ENCODE measurements around the gene KCNQ1. TPM values are rescaled to one million over a fixed set of nuclear protein-coding genes. Genes with fewer than 3 reads are reported as not detected.

The KCNQ1 gene
- total and polyA plus RNA-seq, 2 donors (not counting 1 experiment from before 2014, with no cell fraction given): not detected

- Histone ChIP-seq H3K4me3 (replicated peaks in 1 of 4; ENCODE audit: control extremely low read depth in 1 of 4, insufficient read depth in 1 of 4, low read depth in 3 of 4, low read length in 4 of 4) (no peak overlapping the region), H2AFZ (ENCODE audit: low read length) (no peak overlapping the region), H3K79me2 (ENCODE audit: control insufficient read depth, insufficient read depth, low read length) (no peaks in the 10 kb centered on the region), H3K27ac (ENCODE audit: insufficient read depth, low read length) (no peak overlapping the region), H4K20me1 (ENCODE audit: control insufficient read depth, extremely low read depth, insufficient read depth, low read length) (no peaks in the 10 kb centered on the region), H3K36me3 (ENCODE audit: control insufficient read depth, insufficient read depth, low read length) (no peaks in the 10 kb centered on the region), H3K4me2 (ENCODE audit: extremely low read depth, insufficient read depth, low read length) (no peak overlapping the region), H3K4me1 (ENCODE audit: control insufficient read depth, extremely low read depth, insufficient read depth, low read length) (peaks cover 11% of the 10 kb centered on the region), H3K9me3 (ENCODE audit: control insufficient read depth, insufficient read depth, low read depth, low read length) (no peaks in the 10 kb centered on the region), H3K27me3 (ENCODE audit: control insufficient read depth, insufficient read depth, low read length) (peaks cover 3% of the 10 kb centered on the region), H3K9ac (ENCODE audit: insufficient read depth, low read length) (no peak overlapping the region)
- no peak for DNase-seq (ENCODE audit: low read depth in 2 of 2)
- TF ChIP-seq EZH2 (IDR thresholded peaks at IDR 0.05; ENCODE audit: low read length, missing control alignments) (no peak), CTCF (conservative IDR thresholded peaks at IDR 0.05 in 1 of 2, IDR thresholded peaks at IDR 0.05 in 1 of 2; ENCODE audit: low read depth in 1 of 2, low read length in 2 of 2) (no peak)
Observed at GRCh38 chr11:2775083-2775625, 330.3 kb downstream of the KCNQ1 start.

- H3K9me3 ChIP-seq (ENCODE audit: control insufficient read depth, insufficient read depth, low read depth, low read length): no peaks in the 10 kb centered on the region
- no peak for DNase-seq (ENCODE audit: low read depth in 2 of 2)
- no peak overlapping the region for H2AFZ ChIP-seq (ENCODE audit: low read length)
- TF ChIP-seq CTCF (conservative IDR thresholded peaks at IDR 0.05 in 1 of 2, IDR thresholded peaks at IDR 0.05 in 1 of 2; ENCODE audit: low read depth in 1 of 2, low read length in 2 of 2) (no peak), EZH2 (IDR thresholded peaks at IDR 0.05; ENCODE audit: low read length, missing control alignments) (no peak)
- peaks cover 11% of the 10 kb centered on the region for H3K4me1 ChIP-seq (ENCODE audit: control insufficient read depth, extremely low read depth, insufficient read depth, low read length)
- H3K9ac ChIP-seq (ENCODE audit: insufficient read depth, low read length): no peak overlapping the region
- no peak overlapping the region for H3K27ac ChIP-seq (ENCODE audit: insufficient read depth, low read length)
- H4K20me1 ChIP-seq (ENCODE audit: control insufficient read depth, extremely low read depth, insufficient read depth, low read length): no peaks in the 10 kb centered on the region
- H3K27me3 ChIP-seq (ENCODE audit: control insufficient read depth, insufficient read depth, low read length): peaks cover 3% of the 10 kb centered on the region
- no peak overlapping the region for H3K4me2 ChIP-seq (ENCODE audit: extremely low read depth, insufficient read depth, low read length)
- H3K4me3 ChIP-seq (replicated peaks in 1 of 4; ENCODE audit: control extremely low read depth in 1 of 4, insufficient read depth in 1 of 4, low read depth in 3 of 4, low read length in 4 of 4): no peak overlapping the region
- H3K36me3 ChIP-seq (ENCODE audit: control insufficient read depth, insufficient read depth, low read length): no peaks in the 10 kb centered on the region
- H3K79me2 ChIP-seq (ENCODE audit: control insufficient read depth, insufficient read depth, low read length): no peaks in the 10 kb centered on the region
Observed at GRCh38 chr11:2775626-2776350, 331.0 kb downstream of the KCNQ1 start.

GRCh38 chr11:2776351-2777061, 331.7 kb downstream of the KCNQ1 start:
- TF ChIP-seq EZH2 (IDR thresholded peaks at IDR 0.05; ENCODE audit: low read length, missing control alignments) (no peak), CTCF (conservative IDR thresholded peaks at IDR 0.05 in 1 of 2, IDR thresholded peaks at IDR 0.05 in 1 of 2; ENCODE audit: low read depth in 1 of 2, low read length in 2 of 2) (no peak)
- Histone ChIP-seq H2AFZ (ENCODE audit: low read length) (no peak overlapping the region), H3K4me3 (replicated peaks in 1 of 4; ENCODE audit: control extremely low read depth in 1 of 4, insufficient read depth in 1 of 4, low read depth in 3 of 4, low read length in 4 of 4) (no peak overlapping the region), H3K4me1 (ENCODE audit: control insufficient read depth, extremely low read depth, insufficient read depth, low read length) (peaks cover 11% of the 10 kb centered on the region), H4K20me1 (ENCODE audit: control insufficient read depth, extremely low read depth, insufficient read depth, low read length) (no peaks in the 10 kb centered on the region), H3K4me2 (ENCODE audit: extremely low read depth, insufficient read depth, low read length) (no peak overlapping the region), H3K9ac (ENCODE audit: insufficient read depth, low read length) (no peak overlapping the region), H3K79me2 (ENCODE audit: control insufficient read depth, insufficient read depth, low read length) (no peaks in the 10 kb centered on the region), H3K9me3 (ENCODE audit: control insufficient read depth, insufficient read depth, low read depth, low read length) (no peaks in the 10 kb centered on the region), H3K36me3 (ENCODE audit: control insufficient read depth, insufficient read depth, low read length) (no peaks in the 10 kb centered on the region), H3K27ac (ENCODE audit: insufficient read depth, low read length) (no peak overlapping the region), H3K27me3 (ENCODE audit: control insufficient read depth, insufficient read depth, low read length) (peaks cover 3% of the 10 kb centered on the region)
- DNase-seq (ENCODE audit: low read depth in 2 of 2): no peak

All from fibroblast of lung (primary cell).